ENCODE data around the gene CLNK.

CLNK gene

GRCh38 chr4:10438924-10439323, 245.6 kb downstream of the CLNK start:
- FAIRE-seq = no peak

DNA sequence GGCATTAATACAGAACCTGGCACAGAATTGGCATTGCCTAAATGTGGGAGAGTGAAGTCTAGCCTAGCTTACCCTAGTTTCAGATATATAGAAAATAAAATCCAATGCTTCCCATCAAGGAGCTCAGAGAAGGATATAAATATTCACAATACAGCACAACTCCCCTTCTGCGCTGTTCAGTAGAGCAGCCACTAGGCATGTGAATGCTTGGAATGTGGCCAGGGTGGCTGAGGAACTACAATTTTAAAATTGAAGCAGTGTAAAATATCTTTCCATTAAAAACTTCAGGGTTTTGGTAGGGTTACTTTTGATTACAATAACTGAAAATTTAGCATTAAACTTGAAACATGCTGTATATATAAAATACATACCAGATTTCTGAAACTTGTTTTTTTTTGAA, 246.8 kb downstream of the CLNK start:
- no peak for FAIRE-seq

Data from endometrium (tissue), 2 donors.